DMS 273 (cell line): ENCODE data around the gene TET2.

Experiments
- DNase-seq: peaks from one replicate; lab custom pipeline; 2025; ENCODE audit not compliant: unreplicated experiment; lab: John Stamatoyannopoulos, UW

Gene TET2

GRCh38 chr4:105146276-105147015, at the start of gene TET2:
Gene TET2, plus strand, starts transcription at chr4:105146876. Its CDS starts 87,067 bp downstream, at chr4:105233943.
- peak; percentile 90 for DNase-seq

GRCh38 chr4:105102016-105102415, 44.7 kb upstream of the TET2 start:
- no peak for DNase-seq

- no peak for DNase-seq
Measured at GRCh38 chr4:105106426-105106825, 40.2 kb upstream of the TET2 start.

GRCh38 chr4:105107095-105107856, 39.4 kb upstream of the TET2 start:
- no peak for DNase-seq

- no peak for DNase-seq
Measured at GRCh38 chr4:105108971-105109370, 37.7 kb upstream of the TET2 start.

GRCh38 chr4:105112274-105112673, 34.4 kb upstream of the TET2 start:
- no peak for DNase-seq

- DNase-seq = no peak
Measured at GRCh38 chr4:105113800-105114199, 32.9 kb upstream of the TET2 start.

- no peak for DNase-seq
Measured at GRCh38 chr4:105116616-105117319, 29.9 kb upstream of the TET2 start.

- DNase-seq = no peak
Measured at GRCh38 chr4:105119356-105119755, 27.3 kb upstream of the TET2 start.

- DNase-seq = no peak
Measured at GRCh38 chr4:105120626-105121025, 26.1 kb upstream of the TET2 start.

- no peak for DNase-seq
Measured at GRCh38 chr4:105122350-105122749, 24.3 kb upstream of the TET2 start.

- DNase-seq = no peak
Measured at GRCh38 chr4:105126311-105127169, 20.1 kb upstream of the TET2 start.

GRCh38 chr4:105127170-105127445, 19.6 kb upstream of the TET2 start:
- DNase-seq = no peak

- no peak for DNase-seq
Measured at GRCh38 chr4:105128208-105128607, 18.5 kb upstream of the TET2 start.

- DNase-seq = no peak
Measured at GRCh38 chr4:105129286-105130040, 17.2 kb upstream of the TET2 start.

- no peak for DNase-seq
Measured at GRCh38 chr4:105130945-105131344, 15.7 kb upstream of the TET2 start.

GRCh38 chr4:105133976-105134375, 12.7 kb upstream of the TET2 start:
- DNase-seq = no peak

- DNase-seq = no peak
Measured at GRCh38 chr4:105135785-105136184, 10.9 kb upstream of the TET2 start.

- DNase-seq = no peak
Measured at GRCh38 chr4:105137121-105137875, 9.4 kb upstream of the TET2 start.

GRCh38 chr4:105139646-105140045, 7.0 kb upstream of the TET2 start:
- no peak for DNase-seq
